OCI-LY7 (cell line): ENCODE data around the gene METAP1D. TPM values are rescaled to one million over a fixed set of nuclear protein-coding genes. Genes with fewer than 3 reads are reported as not detected.

Source experiments
- BruUV-seq: library from RNA; stranded (reverse); fragments of 400-500 nt; replicated peaks from 2 replicates; lab custom pipeline; 2021; lab: Mats Ljungman, UMichigan
- CTCF ChIA-PET: fragments of 300-600 bp; sonication (Branson Sonifier 250); formaldehyde crosslinking; loops from one replicate; lab custom pipeline; 2022; ENCODE audit warnings: antibody characterized with exemption; ENCODE audit not compliant: unreplicated experiment; lab: Charles Lee
- POLR2A ChIA-PET: fragments of 300-600 bp; sonication (Branson Sonifier 250); formaldehyde crosslinking; loops from one replicate; lab custom pipeline; 2022; ENCODE audit warnings: antibody characterized with exemption; lab: Charles Lee
- DNase-seq: peaks from one replicate; pipeline ENCODE4 v3.0.0-alpha.2; 2015; ENCODE audit warnings: low spot score
- H2AFZ ChIP-seq: fragments of 200-600 bp; sonication (generic), shearing (Covaris generic); 2 replicates; pipeline ENCODE4 v1.6.1; 2014; ENCODE audit warnings: mild to moderate bottlenecking, antibody characterized with exemption, low read length, moderate library complexity
- H3K27ac ChIP-seq: fragments of 200-600 bp; sonication (generic); 2 replicates; pipeline ENCODE4 v1.5.1; 2014; ENCODE audit warnings: mixed run types, low read depth, mild to moderate bottlenecking, moderate library complexity, low read length, inconsistent platforms; ENCODE audit not compliant: poor library complexity, severe bottlenecking
- H3K36me3 ChIP-seq: fragments of 200-600 bp; sonication (generic); 2 replicates; pipeline ENCODE4 v1.6.1; 2014; ENCODE audit warnings: mild to moderate bottlenecking, antibody characterized with exemption, low read length, moderate library complexity, mixed read lengths; ENCODE audit not compliant: insufficient read depth
- H3K4me1 ChIP-seq: fragments of 200-600 bp; sonication (generic); 2 replicates; pipeline ENCODE4 v1.5.1; 2014; ENCODE audit warnings: mild to moderate bottlenecking, low read length; ENCODE audit not compliant: insufficient read depth, poor library complexity, severe bottlenecking
- H3K4me2 ChIP-seq: fragments of 200-600 bp; sonication (generic); 2 replicates; pipeline ENCODE4 v1.6.1; 2014; ENCODE audit warnings: mild to moderate bottlenecking, low read length
- H3K4me3 ChIP-seq: fragments of 200-600 bp; sonication (generic); 2 replicates; pipeline ENCODE4 v1.5.1; 2014; ENCODE audit warnings: mild to moderate bottlenecking, low read depth, low read length; ENCODE audit not compliant: poor library complexity, severe bottlenecking
- H3K79me2 ChIP-seq: fragments of 200-600 bp; sonication (generic); 2 replicates; pipeline ENCODE4 v1.6.1; 2016; ENCODE audit warnings: low read depth, mild to moderate bottlenecking, low read length, moderate library complexity, mixed read lengths; ENCODE audit not compliant: insufficient read depth
- H3K9me2 ChIP-seq: fragments of 200-600 bp; sonication (generic); 2 replicates; pipeline ENCODE4 v1.6.1; 2016; ENCODE audit warnings: mild to moderate bottlenecking, low read length, mixed read lengths; ENCODE audit not compliant: insufficient read depth
- H3K9me3 ChIP-seq: fragments of 200-600 bp; sonication (generic); 2 replicates; pipeline ENCODE4 v1.6.1; 2014; ENCODE audit warnings: mild to moderate bottlenecking, mixed run types, low read length, mixed read lengths
- H4K20me1 ChIP-seq: fragments of 200-600 bp; sonication (generic); 2 replicates; pipeline ENCODE4 v1.6.1; 2014; ENCODE audit warnings: mild to moderate bottlenecking, antibody characterized with exemption, low read length, moderate library complexity, mixed read lengths; ENCODE audit not compliant: insufficient read depth
- CTCF ChIP-seq: fragments of 200-600 bp; sonication (generic); conservative IDR thresholded peaks from 2 replicates; pipeline ENCODE4 v1.5.1; 2014; ENCODE audit warnings: mild to moderate bottlenecking, antibody characterized with exemption, low read length, moderate library complexity, mixed read lengths
- EZH2phosphoT487 ChIP-seq: fragments of 200-600 bp; sonication (generic); IDR thresholded peaks from 2 replicates; pipeline ENCODE4 v1.6.1; 2018; ENCODE audit warnings: low read depth, borderline replicate concordance, mild to moderate bottlenecking, mixed run types, antibody characterized with exemption, low read length, moderate library complexity, mixed read lengths
- intact Hi-C: fragments of 100-400 bp; cut with micrococcal nuclease; formaldehyde crosslinking; loops from one replicate; pipeline ENCODE4 v1.10.0; 2022; ENCODE audit not compliant: unreplicated experiment
- total RNA-seq, 2 experiments: library from RNA; depleted of rRNA in 1 of 2; stranded (reverse); fragments of >200 nt in 1 of 2; shearing (Covaris generic) in 1 of 2; gene quantifications; 2 replicates each; pipeline ENCODE4 v1.2.3, GENCODE V29; 2014 to 2022

The METAP1D gene
- total RNA-seq, 2 experiments from 2014 or later, result 11.0 to 11.8 TPM

- H3K4me1 ChIP-seq, result peaks cover 7% of the 10 kb centered on the region
- CTCF ChIA-PET, result no interaction called here
- POLR2A ChIA-PET, result no interaction called here
These were observed 89.9 kb downstream of the METAP1D start for GRCh38 chr2:172089633-172090032.

GRCh38 chr2:172090044-172090961, 90.5 kb downstream of the METAP1D start:
- no peak for TF ChIP-seq EZH2phosphoT487
- TF ChIP-seq CTCF, result no peak
- H3K9me2 ChIP-seq, result no peaks in the 10 kb centered on the region
- H4K20me1 ChIP-seq, result no peaks in the 10 kb centered on the region
- ChIA-PET POLR2A (interaction anchor here (1.2 kb wide), 1 partner anchor 34 kb away, joined by 4 read pairs; no protein-coding TSS in a partner anchor), CTCF (no interaction called here)
- no peak overlapping the region for H2AFZ ChIP-seq
- H3K79me2 ChIP-seq, result no peaks in the 10 kb centered on the region
- no TSS peak for BruUV-seq
- H3K27ac ChIP-seq, result no peak overlapping the region
- no peak overlapping the region for H3K4me3 ChIP-seq
- no peak overlapping the region for H3K4me2 ChIP-seq
- intact Hi-C loops, result no loop called here
- peaks cover 11% of the 10 kb centered on the region for H3K4me1 ChIP-seq
- no peaks in the 10 kb centered on the region for H3K9me3 ChIP-seq
- H3K36me3 ChIP-seq, result no peaks in the 10 kb centered on the region
- no peak for DNase-seq

More at GRCh38 chr2:172089633-172090032, 89.9 kb downstream of the METAP1D start:
- no peak for DNase-seq
- Histone ChIP-seq H3K79me2 (no peaks in the 10 kb centered on the region), H3K4me2 (no peak overlapping the region), H3K36me3 (no peaks in the 10 kb centered on the region), H3K4me3 (no peak overlapping the region), H4K20me1 (no peaks in the 10 kb centered on the region), H3K9me3 (no peaks in the 10 kb centered on the region), H3K9me2 (no peaks in the 10 kb centered on the region), H3K27ac (no peak overlapping the region), H2AFZ (no peak overlapping the region)
- no TSS peak for BruUV-seq
- no peak for TF ChIP-seq EZH2phosphoT487
- TF ChIP-seq CTCF, result no peak
- intact Hi-C loops, result no loop called here
